Activated T-cell treated with anti-CD3 and anti-CD28 coated beads for 4 hours (primary cell): Measurements from ENCODE around the gene BAG2.

Experiments
- DNase-seq: peaks from one replicate; pipeline ENCODE4 v3.0.0-alpha.2; 2020

Gene BAG2

GRCh38 chr6:57172136-57173055 is at the start of gene BAG2:
TSS of gene BAG2 (plus strand) at chr6:57172326. CDS start at chr6:57172698, 372 bp downstream.
- DNase-seq = peak; percentile 85

- DNase-seq = no peak
Measured at GRCh38 chr6:57123111-57123510, 49.0 kb upstream of the BAG2 start.

GRCh38 chr6:57127763-57128162 is 44.4 kb upstream of the BAG2 start:
- no peak for DNase-seq

- no peak for DNase-seq
Measured at GRCh38 chr6:57130661-57131177, 41.4 kb upstream of the BAG2 start.

GRCh38 chr6:57134954-57135353 is 37.2 kb upstream of the BAG2 start:
- DNase-seq = no peak

- DNase-seq = no peak
Measured at GRCh38 chr6:57135885-57136284, 36.2 kb upstream of the BAG2 start.

GRCh38 chr6:57137350-57137749 is 34.8 kb upstream of the BAG2 start:
- no peak for DNase-seq

GRCh38 chr6:57138026-57138425 is 34.1 kb upstream of the BAG2 start:
- DNase-seq = no peak

GRCh38 chr6:57141451-57142177 is 30.5 kb upstream of the BAG2 start:
- DNase-seq = no peak

GRCh38 chr6:57142178-57142525 is 30.0 kb upstream of the BAG2 start:
- no peak for DNase-seq

- no peak for DNase-seq
Measured at GRCh38 chr6:57143690-57144089, 28.4 kb upstream of the BAG2 start.

GRCh38 chr6:57147401-57147800 is 24.7 kb upstream of the BAG2 start:
- DNase-seq = no peak

GRCh38 chr6:57147955-57148858 is 23.9 kb upstream of the BAG2 start:
- no peak for DNase-seq

GRCh38 chr6:57158658-57159057 is 13.5 kb upstream of the BAG2 start:
- no peak for DNase-seq

- DNase-seq = no peak
Measured at GRCh38 chr6:57159127-57159526, 13.0 kb upstream of the BAG2 start.

GRCh38 chr6:57162028-57162427 is 10.1 kb upstream of the BAG2 start:
- DNase-seq = no peak

- DNase-seq = no peak
Measured at GRCh38 chr6:57162516-57162915, 9.6 kb upstream of the BAG2 start.

GRCh38 chr6:57163956-57164355 is 8.2 kb upstream of the BAG2 start:
- DNase-seq = no peak

- DNase-seq = no peak
Measured at GRCh38 chr6:57165080-57165479, 7.0 kb upstream of the BAG2 start.

- DNase-seq = no peak
Measured at GRCh38 chr6:57173056-57173885, 1.1 kb downstream of the BAG2 start.

- DNase-seq = no peak
Measured at GRCh38 chr6:57173886-57174510, 1.9 kb downstream of the BAG2 start.
